HT1080 (cell line): ENCODE data around the gene GGTA1. TPM values are rescaled to one million over a fixed set of nuclear protein-coding genes. Genes with fewer than 3 reads are reported as not detected.
A peak's percentile ranks its signal among the peaks of the same experiment; 100 is the strongest.
"Not testable (repeated sequence)": the region's sequence is repeated elsewhere in the genome, so short reads cannot be mapped to it uniquely, and the experiment has no call there.

ENCODE experiments used
- DNase-seq: peaks from one replicate; pipeline ENCODE4 v3.0.0-alpha.2; 2015; ENCODE audit warnings: low read depth
- total RNA-seq: library from RNA; depleted of rRNA; stranded (reverse); fragments of >200 nt; shearing (Covaris generic); gene quantifications from 2 replicates; pipeline ENCODE4 v1.2.3, GENCODE V29; 2014

The GGTA1 gene
- total RNA-seq, 1 experiment from 2014 or later: not detected

DNA sequence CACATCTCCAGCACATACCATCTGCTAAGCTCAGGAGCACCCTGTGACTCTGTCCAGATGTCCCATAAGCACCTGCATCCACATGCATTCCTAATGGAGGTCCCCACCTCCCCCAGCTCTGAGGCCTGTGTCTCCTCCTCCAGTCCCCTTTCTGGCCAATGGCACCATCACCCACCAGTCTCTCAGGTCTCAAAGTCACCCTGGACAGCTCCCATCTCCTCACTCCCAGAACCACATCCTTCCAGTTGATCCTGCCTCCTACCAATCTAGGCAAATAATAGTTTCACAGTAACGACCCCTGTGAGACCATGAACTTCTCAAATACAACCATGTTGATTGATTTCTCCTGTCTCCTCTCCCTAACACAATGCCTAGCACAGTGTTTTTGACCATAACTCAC, 40.1 kb downstream of the GGTA1 start:
- DNase-seq: no peak

DNA sequence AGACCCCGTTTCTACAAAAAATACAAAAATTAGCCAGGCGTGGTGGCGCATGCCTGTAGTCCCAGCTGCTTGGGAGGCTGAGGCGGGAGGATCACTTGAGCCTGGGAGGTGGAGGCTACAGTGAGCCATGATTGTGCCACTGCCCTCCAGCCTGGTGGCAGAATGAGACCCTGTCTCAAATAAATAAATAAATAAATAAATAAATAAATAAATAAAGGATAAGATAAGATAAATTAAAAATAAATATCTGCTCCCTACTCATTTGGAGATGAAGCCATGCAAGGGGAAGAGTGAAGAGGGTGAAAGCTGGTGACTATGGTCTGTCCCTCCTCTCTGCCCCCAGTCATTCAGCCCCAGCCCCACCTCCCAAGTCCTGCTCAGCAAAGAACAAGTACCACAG, 41.2 kb downstream of the GGTA1 start:
- not testable (repeated sequence) for DNase-seq

DNA sequence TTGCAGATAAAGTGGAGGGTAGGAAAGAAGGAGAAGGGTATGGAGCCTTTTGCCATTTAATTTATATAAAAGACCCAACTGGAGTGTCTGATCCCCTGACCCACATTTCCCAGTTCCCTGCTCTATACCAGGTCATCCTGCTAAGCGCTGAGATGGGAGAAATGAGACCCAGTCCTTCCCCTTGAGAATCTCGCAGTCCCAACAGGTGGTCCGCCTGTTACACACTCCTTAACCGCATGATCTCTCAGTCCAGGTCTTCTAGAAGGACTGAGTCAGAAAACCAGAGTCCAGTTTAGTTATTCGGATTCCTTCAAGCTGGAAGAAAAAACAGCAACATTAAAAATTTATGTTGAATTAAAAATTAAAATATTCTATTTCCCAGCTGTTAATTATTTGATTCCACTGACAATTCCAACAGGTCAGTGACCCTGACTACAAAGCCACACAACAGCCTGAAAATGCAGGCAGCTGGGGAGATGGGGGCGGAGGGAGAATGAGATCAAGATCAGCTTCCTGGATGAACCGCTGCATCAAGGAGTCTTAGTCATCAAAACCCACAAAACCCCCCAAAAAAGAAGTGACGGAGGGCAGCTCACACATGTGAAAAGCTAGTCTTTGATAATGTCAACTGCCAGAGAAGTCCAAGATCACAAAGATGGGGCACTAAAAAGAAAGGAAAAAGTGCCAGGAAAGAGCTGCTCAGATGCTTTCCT, 44.0 kb downstream of the GGTA1 start:
- DNase-seq: peak; percentile 17

DNA sequence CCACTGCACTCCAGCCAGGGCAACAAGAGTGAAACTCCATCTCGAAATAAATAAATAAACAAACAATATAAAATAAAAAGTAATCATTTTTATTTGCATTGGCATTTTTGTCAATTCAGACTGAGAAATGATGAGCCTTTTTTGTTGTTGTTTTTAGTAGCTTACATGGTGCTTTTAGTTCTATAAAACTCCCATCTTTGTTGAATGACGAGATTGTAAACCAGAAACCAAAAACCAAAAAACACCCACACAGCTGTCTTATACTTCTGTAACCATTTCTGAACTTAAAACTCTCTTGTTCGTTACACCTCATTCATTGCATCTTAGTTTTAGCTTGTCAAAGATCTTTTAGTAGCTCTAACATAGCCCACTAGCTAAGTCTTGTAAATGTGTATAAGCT, 44.7 kb downstream of the GGTA1 start:
- no peak for DNase-seq

DNA sequence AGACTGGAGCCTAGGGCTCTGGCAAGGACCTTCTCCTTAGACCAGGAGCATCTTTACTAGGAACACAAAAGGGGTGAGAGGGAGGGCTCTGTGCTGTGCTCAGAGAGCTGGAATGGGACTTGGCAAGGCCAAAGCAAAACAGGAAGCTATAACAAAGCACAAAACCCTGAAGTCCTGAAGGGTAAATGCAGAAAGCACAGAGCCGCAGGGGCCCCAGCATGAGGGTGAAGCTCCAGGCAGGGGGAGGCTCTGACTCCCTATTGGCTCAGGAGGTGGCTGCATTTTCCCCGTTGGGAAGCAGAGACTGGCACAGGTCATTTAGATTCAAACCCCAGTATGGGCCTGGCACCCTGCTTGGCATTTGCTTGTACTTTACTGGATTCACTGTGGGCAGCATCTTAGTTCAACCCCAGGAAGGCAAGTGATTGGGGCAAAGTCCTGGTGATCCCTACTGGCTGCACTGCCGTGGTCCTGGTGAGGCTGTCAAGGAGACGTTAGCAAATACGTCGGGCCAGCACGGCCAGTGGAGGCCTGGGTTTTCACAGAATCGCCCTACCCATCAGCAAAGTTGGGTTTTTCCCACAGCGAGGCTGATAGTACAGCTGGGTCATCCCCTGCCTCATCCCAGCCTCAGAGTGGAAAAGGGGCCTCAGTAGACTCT, 46.3 kb downstream of the GGTA1 start:
- no peak for DNase-seq

DNA sequence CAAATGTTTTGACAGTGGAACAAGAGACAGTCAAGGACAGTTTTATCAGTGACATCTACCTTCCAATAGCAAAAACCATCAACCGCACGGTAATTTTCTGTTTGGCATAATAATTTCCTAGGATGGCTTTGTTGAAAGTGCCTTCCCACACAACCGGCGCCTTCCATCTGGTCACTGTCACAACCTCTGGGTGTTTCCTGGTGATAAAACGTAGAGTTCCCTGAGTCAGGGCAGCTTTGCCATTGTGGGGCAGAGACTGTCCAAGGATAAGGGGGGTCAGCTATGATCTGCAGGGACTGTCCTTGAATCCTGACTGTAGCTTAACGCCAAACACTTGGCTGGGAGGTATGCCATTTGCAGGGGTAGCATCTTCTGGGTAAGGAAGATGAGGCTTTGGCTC, 47.6 kb downstream of the GGTA1 start:
- no peak for DNase-seq

DNA sequence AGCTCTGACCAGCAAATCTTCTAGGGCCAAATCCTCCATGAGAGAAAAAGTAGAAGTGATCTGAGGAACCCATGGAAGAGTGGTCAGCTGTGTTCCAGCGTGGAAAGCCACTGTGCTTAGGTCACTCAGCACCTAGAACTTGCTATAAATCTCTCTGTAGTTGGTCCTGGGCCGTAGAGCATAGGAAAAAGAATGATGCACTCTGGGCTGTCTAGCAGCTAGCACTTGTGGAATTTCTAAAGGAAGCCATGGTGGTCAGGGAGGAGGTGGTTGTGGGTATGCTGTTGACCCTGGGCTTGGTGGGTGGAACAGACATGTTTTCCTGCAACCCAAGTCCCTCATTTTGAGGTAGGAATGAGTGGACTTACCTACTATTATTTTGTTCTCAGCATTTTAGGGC, 48.1 kb downstream of the GGTA1 start:
- DNase-seq: no peak

DNA sequence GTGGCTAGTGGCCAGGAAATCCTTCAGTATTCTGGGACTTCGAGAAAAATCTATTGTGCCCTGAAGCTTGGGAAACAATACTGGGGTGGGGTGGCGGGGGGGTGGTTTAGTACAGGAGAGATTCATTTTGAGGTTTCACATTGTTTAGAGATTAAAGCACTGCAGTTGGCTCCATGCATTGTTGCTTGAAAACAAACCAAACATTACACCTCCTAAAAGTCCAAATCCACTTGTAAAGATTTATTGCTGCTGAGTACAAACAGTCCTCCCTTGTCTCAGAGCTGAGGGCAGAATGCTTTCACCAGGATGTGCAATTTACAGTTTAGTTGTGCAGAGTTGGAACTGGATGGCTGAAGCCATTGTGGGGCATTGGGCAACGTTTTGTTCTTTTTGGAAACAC, 49.4 kb downstream of the GGTA1 start:
- DNase-seq: no peak

DNA sequence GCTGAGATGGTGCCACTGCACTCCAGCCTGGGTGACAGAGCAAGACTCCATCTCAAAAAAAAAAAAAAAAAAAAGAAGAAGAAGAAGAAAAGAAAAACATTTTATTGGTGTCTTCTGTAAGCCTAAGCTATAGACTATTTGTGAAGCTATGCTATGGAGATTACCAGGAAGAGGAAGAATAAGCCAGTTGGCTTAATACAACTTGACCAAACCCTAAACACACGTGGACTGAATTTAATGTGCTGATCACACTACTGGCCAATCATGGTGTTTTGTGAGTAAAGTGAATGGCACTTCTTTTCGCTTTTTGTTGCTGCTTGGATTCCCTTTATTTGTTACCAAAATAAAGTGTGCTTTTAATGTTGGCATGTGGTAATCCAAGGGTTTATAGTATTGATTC, 49.9 kb downstream of the GGTA1 start:
- DNase-seq: no peak

DNA sequence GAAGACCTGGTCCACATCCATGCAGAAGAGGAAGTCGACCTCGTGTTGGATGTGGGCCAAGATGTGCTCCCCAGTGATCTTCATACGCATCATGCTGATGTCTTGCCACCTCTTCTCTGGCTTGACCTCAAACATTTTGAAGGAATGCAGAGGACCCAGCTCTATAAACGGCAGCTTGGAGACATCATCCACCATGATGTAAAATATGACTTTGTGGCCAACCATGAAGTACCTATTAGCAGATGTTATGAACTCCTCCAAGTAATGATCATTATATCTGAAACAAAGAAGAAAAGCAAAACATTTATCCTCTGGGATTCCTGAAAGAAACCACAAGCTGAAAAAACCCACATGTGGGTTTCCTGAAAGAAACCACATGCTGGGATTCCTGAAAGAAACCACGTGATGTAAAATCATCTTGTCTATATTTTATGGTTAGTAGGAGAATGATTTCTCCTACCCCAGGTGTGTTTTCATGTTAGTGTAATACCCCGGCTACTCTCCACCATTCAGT, 52.3 kb downstream of the GGTA1 start:
- peak; percentile 62 for DNase-seq

DNA sequence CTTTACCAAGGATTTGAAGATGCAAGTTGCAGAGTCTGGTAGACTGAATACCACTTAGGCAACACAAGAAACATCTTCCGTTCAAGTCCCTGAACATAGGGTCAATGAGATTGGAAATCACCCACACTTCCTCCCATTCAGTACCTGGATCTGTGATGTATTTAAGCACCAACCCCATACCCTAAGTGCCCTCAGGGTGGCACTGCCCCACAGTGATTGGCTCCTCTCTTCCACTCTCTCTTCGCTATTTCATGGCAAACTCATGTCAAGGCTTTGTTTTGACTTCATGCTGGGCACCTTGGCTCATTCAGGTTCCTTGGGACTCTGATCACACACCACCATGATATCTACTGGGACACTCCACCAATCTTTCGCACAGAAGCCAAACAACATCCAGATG, 53.7 kb downstream of the GGTA1 start:
- DNase-seq: no peak

DNA sequence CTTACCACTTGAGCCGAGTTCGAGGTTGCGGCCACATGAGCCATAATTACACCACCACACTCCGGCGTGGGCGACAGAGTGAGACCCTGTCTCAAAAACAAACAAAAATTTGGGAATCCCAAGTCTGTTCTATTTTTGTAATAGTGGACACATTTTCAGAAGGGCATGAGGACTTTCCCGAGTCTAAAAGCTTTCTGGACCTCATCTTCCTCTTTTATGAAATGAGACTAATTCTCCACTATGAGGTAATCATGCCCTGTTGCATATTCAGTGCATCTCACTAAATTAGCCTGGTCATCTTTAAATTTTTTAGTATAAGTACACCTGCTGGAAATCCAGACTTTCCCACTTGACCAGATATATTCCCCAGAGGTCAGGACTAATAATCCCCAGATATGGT, 55.7 kb downstream of the GGTA1 start:
- DNase-seq: no peak

DNA sequence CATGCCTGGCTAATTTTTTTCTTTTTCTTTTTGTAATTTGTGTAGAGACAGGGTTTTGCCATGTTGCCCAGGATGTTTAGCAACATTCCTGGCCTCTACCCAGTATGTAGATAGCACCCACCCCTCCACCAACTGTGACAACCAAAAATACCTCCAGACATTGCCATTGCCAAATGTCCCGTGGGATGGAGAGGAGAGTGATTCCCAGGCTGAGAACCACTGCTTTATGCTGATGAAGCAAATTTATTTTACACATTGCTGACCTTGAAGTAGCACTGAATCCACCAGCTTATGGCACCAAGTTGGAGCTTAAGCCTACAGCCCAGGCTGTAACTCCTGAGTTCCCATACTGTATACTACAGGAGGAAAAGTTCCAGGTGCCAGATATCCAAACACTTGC, 58.5 kb downstream of the GGTA1 start:
- DNase-seq: no peak

DNA sequence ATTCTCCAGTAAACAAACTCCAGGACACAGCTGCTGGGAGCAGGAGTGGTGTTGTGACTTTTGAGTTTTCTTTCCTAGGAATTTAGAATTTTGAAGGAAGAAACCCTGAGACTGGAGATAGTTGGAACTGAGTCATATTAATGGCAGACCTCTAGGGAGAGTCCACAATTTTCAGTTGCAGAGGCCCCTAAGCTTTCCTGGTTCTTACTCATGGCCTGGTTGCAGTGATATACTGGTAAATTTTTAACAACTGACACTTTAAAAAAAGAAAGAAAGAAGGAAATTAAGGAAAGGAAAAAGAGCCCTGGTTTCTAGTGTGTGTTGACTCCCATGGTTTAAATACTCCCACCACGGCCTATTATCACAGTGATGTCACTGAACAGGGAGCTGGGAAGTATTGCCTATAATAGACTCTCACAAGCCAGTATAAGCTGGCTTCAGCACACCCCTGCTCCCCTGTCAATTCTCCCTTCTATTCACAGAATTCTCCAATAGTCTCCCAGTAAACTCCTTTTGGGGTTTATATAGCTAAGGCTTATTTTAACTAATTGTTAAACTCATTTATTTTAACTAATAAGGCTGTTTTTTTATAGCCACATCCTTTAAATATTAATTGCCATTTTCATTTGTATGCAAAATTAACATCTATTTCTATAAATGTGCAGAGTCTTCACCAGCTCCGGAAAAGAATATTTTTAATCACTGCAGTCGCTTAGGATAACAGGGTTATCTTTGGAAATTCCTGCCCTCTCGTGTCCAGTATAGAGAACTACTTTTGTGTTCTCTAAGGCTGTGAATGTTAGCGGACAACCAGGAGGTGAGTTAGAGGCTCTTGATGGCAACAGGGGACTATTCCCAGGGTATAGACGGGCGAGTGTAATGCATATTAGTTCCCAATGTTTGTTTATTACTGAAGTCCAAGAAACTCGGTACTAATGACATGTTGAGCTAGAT, 59.7 kb downstream of the GGTA1 start:
- peak; percentile 26 for DNase-seq

DNA sequence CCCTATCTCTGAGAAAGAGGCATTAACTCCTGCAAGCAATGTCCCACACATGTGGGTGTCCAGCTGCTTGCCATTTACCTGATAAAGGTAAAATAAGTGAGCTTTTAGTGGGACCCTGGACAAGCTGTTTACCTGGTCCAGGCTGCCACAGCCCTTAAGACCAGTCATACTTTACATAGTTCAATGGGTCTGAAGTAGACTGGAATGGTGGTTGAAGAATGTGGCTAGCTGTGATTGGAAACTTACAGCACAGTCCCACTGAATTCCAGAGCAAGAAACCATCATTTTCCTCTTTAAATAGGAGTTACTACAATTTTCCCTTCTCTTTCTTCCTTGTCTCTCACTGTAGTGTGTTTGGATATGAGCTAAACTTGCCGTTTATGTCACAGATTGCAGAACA, 60.6 kb downstream of the GGTA1 start:
- DNase-seq: no peak

DNA sequence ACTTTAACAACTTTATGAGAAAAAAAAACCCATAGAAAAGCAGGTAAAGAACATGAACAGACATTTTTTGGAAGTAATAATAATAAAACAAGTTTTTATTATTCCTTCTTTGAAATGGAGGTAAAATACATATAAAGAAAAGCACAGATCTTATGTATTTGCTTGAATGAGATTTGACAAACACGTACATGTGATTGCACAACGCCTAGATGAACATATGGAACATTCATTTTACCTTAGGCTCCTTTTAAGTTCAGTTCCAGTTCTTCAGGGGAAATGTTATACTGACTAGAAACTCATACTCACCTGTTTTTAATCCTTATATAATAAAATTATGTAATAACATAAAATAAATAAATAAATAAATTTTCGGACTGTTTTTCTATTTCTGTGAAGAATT, 61.8 kb downstream of the GGTA1 start:
- no peak for DNase-seq

DNA sequence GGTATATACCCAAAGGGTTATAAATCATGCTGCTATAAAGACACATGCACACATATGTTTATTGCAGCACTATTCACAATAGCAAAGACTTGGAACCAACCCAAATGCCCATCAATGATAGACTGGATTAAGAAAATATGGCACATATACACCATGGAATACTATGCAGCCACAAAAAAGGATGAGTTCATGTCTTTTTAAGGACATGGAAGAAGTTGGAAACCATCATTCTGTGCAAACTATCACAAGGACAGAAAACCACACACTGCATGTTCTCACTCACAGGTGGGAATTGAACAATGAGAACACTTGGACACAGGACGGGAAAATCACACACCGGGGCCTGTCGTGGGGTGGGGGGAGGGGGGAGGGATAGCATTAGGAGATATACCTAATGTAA, 62.6 kb downstream of the GGTA1 start:
- not testable (repeated sequence) for DNase-seq

DNA sequence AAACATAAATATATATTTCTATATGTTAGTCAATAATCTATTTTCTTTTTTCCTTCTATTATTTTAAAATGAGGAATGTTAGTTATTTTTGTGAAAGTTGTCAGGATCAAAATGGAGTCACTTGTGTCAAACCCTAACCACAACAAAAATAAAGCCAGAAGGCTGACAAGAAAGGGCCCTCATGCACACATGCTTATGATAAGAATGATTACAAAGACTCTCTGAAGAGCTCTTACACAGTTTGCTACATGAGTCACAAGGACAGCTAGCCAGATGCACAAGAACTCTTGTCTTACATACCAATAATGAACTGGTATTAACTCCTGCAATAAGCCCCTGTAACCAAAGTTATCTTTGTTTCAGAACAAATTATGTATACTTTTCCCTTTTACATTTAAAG, 64.7 kb downstream of the GGTA1 start:
- DNase-seq: no peak

DNA sequence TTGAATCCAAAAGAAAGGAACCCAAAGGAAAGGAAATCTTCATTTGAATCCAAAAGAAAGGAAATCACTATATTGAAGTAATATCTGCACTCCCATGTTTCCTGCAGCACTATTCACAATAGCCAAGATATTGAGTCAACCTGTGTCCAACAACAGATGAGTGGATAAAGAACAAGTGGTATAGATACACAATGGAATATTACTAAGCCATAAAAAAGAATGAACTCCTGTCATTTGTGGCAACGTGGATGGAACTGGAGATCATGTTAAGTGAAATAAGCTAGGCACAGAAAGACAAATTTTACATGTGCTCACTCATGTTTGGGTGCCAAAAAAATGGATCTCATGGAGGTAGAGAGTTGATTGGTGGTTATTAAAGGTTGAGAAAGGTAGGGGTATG, 71.7 kb downstream of the GGTA1 start:
- DNase-seq: no peak

DNA sequence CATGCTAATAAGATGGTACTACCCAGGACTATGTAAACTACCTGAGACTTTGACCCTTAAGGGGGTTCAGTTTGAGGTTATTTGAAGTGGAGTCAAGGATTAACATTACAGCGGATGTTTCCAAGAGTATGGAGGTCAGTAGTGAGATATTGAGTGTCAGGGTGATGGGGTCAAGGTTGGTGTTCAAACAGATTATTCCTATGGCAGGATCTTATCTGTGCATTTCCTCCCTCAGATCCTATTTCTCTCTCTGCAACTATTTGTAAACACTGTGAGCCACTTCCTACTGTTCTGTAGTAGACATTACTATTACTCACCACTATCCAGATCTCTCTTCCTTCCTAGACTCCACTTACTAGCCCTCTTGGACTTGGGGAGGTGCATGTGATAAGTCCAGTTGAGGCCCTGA, 75.6 kb downstream of the GGTA1 start:
- no peak for DNase-seq

DNA sequence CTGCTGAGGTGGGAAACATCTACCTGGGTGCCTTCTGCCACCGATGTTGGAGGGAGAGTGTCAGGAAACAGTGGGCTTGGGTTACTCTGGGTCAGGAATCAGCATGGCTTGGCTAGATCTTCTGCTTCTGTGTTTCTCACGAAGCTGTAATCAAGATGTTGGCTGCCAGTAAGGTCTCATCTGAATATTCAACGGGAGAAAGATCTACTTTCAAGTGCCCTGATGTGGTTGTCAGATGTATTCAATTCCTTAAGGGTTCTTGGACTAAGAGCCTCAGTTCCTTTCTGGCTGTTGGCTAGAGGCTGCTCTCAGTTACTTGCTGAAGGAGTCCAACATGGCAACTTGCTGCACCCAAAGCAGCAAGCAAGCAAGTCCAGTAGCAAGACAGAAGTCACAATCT, 87.7 kb downstream of the GGTA1 start:
- no peak for DNase-seq

DNA sequence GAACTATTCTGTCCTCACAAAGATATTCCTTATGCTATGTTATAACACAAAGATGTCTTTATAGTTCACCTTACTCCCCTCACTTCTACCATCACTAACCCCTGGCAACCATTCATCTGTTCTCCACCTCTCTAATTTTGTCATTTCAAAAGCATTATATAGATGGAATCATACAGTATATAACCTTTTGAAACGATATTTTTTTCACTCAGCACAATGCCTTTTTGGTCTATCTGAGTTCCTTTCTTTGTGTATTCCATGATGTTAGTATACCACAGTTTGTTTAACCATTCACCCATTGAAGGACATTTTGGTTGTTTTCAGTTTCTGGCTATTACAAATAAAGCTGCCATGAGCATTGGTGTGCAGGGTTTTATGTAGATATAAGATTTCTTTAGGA, 93.7 kb downstream of the GGTA1 start:
- DNase-seq: no peak
